GM12878 (cell line): Measurements from ENCODE around the gene ZBTB21. TPM values are rescaled to one million over a fixed set of nuclear protein-coding genes. Genes with fewer than 3 reads are reported as not detected.

Experiments used
- ATAC-seq: fragments of 200-7000 bp; cut with Tn5 transposase; 3 replicates; pipeline ENCODE4 v1.9.1; 2020; ENCODE audit warnings: mild to moderate bottlenecking, moderate library complexity
- BruUV-seq: library from RNA; stranded (reverse); fragments of 400-500 nt; replicated peaks from 2 replicates; lab custom pipeline; 2021; lab: Mats Ljungman, UMichigan
- CTCF ChIA-PET: fragments of 300-600 bp; sonication (Branson Sonifier 250); formaldehyde crosslinking; extraction: SDS; loops from one replicate; lab custom pipeline; 2021; ENCODE audit warnings: inconsistent platforms; lab: Yijun Ruan, JAX
- POLR2A ChIA-PET: fragments of 350-600 bp; formaldehyde crosslinking; extraction: SDS; loops from one replicate; lab custom pipeline; 2021; ENCODE audit warnings: inconsistent platforms; lab: Charles Lee
- RAD21 ChIA-PET: fragments of 300-600 bp; sonication (Branson Sonifier 250); formaldehyde crosslinking; loops from one replicate; lab custom pipeline; 2023; ENCODE audit warnings: antibody characterized with exemption; ENCODE audit not compliant: unreplicated experiment; lab: Charles Lee
- SMC1A ChIA-PET: fragments of 300-600 bp; sonication (Branson Sonifier 250); formaldehyde crosslinking; loops from one replicate; lab custom pipeline; 2023; ENCODE audit not compliant: unreplicated experiment, uncharacterized antibody; lab: Charles Lee
- DNase-seq: peaks from one replicate; pipeline ENCODE4 v3.0.0-alpha.2; 2011; ENCODE audit warnings: low read depth, low spot score
- FAIRE-seq: peaks from 3 replicates; lab custom pipeline; 2011; peaks lifted over from hg19 to GRCh38; lab: Jason Lieb, UNC
- H2AFZ ChIP-seq: 2 replicates; pipeline ENCODE4 v1.6.0; 2011; ENCODE audit warnings: low read depth, low read length, control low read depth; ENCODE audit not compliant: control insufficient read depth
- H3K27ac ChIP-seq: 2 replicates; pipeline ENCODE4 v1.5.1; 2011; ENCODE audit warnings: control low read depth; ENCODE audit not compliant: control insufficient read depth, insufficient read depth
- H3K27me3 ChIP-seq, 2 experiments: replicated peaks in 1 of 2; 2 replicates each; pipeline versions ENCODE4 v1.6.0 to v1.6.1; 2011; ENCODE audit warnings: low read length in 1 of 2; ENCODE audit not compliant: control insufficient read depth in 2 of 2, insufficient read depth in 2 of 2
- H3K36me3 ChIP-seq, 2 experiments: 2 replicates each; pipeline ENCODE4 v1.5.1; 2011; ENCODE audit warnings: low read length in 1 of 2; ENCODE audit not compliant: control insufficient read depth in 2 of 2, insufficient read depth in 2 of 2
- H3K4me1 ChIP-seq: 2 replicates; pipeline ENCODE4 v1.6.1; 2011; ENCODE audit warnings: mild to moderate bottlenecking, low read length, moderate library complexity, mixed read lengths; ENCODE audit not compliant: control insufficient read depth, insufficient read depth
- H3K4me2 ChIP-seq: 2 replicates; pipeline ENCODE4 v1.6.0; 2011; ENCODE audit warnings: control low read depth; ENCODE audit not compliant: control insufficient read depth, insufficient read depth
- H3K4me3 ChIP-seq: fragments of 200-600 bp; sonication (generic); 2 replicates; pipeline ENCODE4 v1.5.1; 2016
- H3K79me2 ChIP-seq: 2 replicates; pipeline ENCODE4 v1.6.0; 2011; ENCODE audit warnings: low read length; ENCODE audit not compliant: control insufficient read depth, insufficient read depth
- H3K9ac ChIP-seq: 2 replicates; pipeline ENCODE4 v1.8.0; 2011; ENCODE audit warnings: low read length, control low read depth, mixed read lengths; ENCODE audit not compliant: control insufficient read depth, insufficient read depth
- H3K9me3 ChIP-seq: replicated peaks from 3 replicates; pipeline ENCODE4 v1.5.1; 2011; ENCODE audit warnings: mild to moderate bottlenecking, low read length; ENCODE audit not compliant: control insufficient read depth, insufficient read depth
- H4K20me1 ChIP-seq: 2 replicates; pipeline ENCODE4 v1.6.0; 2011; ENCODE audit not compliant: control insufficient read depth, insufficient read depth
- EZH2 ChIP-seq: IDR thresholded peaks from 2 replicates; pipeline ENCODE4 v1.6.1; 2012; ENCODE audit warnings: low read depth, mild to moderate bottlenecking, control low read depth, inconsistent platforms, low read length, borderline replicate concordance; ENCODE audit not compliant: control insufficient read depth
- NBN ChIP-seq: fragments of 450-650 bp; IDR thresholded peaks from 2 replicates; pipeline ENCODE4 v1.6.1; 2016
- RAD21 ChIP-seq: IDR thresholded peaks from 2 replicates; pipeline ENCODE4 v1.6.1; 2011; ENCODE audit warnings: mild to moderate bottlenecking, low read depth, low read length, moderate library complexity; ENCODE audit not compliant: insufficient read depth
- RAD51 ChIP-seq: fragments of 450-650 bp; IDR thresholded peaks from 2 replicates; pipeline ENCODE4 v1.6.1; 2016; ENCODE audit warnings: moderate library complexity, mild to moderate bottlenecking, inconsistent platforms
- STAT3 ChIP-seq: IDR thresholded peaks from 2 replicates; pipeline ENCODE4 v1.6.1; 2011; ENCODE audit warnings: low read depth, low read length, improper control_type of control experiment
- TCF12 ChIP-seq: IDR thresholded peaks from 2 replicates; pipeline ENCODE4 v1.6.1; 2011; ENCODE audit warnings: low read depth, mild to moderate bottlenecking, low read length
- WGBS: methylation state at CpG from one replicate; pipeline ENCODE4 v1.1.6; 2016; ENCODE audit warnings: low lambda C conversion rate; ENCODE audit not compliant: insufficient replicate concordance, insufficient coverage; ENCODE audit errors: missing lambda C conversion rate; 5-methylcytosine and 5-hydroxymethylcytosine counted together
- in situ Hi-C: fragments of 300-500 bp; cut with MboI; formaldehyde crosslinking; loops from 9 replicates; pipeline ENCODE4 v1.14.3; 2018; ENCODE audit warnings: mixed read lengths
- intact Hi-C: fragments of 100-400 bp; cut with micrococcal nuclease; formaldehyde crosslinking; loops from one replicate; pipeline ENCODE4 v1.14.2; 2022; ENCODE audit not compliant: unreplicated experiment
- polyA plus RNA-seq, 11 experiments: library from polyadenylated mRNA; depleted of rRNA in 4 of 11; unstranded in 6 of 11; stranded (reverse) in 5 of 11; fragments of >200 nt; fragmentation: Nextera tagmentation in 4 of 11; fragmentation: Illumina TruSeq in 1 of 11; extraction: Ambion mirVana in 4 of 11; extraction: Trizol in 1 of 11; gene quantifications; 1 replicate in 1 of 11; 2 replicates in 10 of 11; pipeline versions ENCODE4 v1.2.1 to v1.2.3, GENCODE V29; 2011 to 2016; ENCODE audit warnings: inconsistent platforms in 2 of 11, missing spikeins in 2 of 11, low read depth in 1 of 11
- total RNA-seq, 4 experiments: library from RNA; depleted of rRNA in 3 of 4; stranded (reverse); fragments of >200 nt in 3 of 4; fragmentation: Illumina TruSeq in 1 of 4; extraction: Trizol in 1 of 4; gene quantifications; 2 replicates each; pipeline versions ENCODE4 v1.2.1 to v1.2.3, GENCODE V29; 2013 to 2021
- TF ChIP-seq, protein P1 (sequence below): fragments of 450-650 bp; IDR thresholded peaks from 2 replicates; pipeline ENCODE4 v1.6.1; 2017; ENCODE audit warnings: mild to moderate bottlenecking, moderate library complexity
- TF ChIP-seq, protein P2 (sequence below): IDR thresholded peaks from 2 replicates; pipeline ENCODE4 v1.6.1; 2012; ENCODE audit warnings: improper control_type of control experiment, low read depth, low read length; ENCODE audit not compliant: insufficient replicate concordance
- TF ChIP-seq, protein P3 (sequence below): fragments of 450-650 bp; IDR thresholded peaks from 2 replicates; pipeline ENCODE4 v1.6.1; 2018; ENCODE audit warnings: mild to moderate bottlenecking, low read depth, moderate library complexity; ENCODE audit not compliant: partially characterized antibody
- TF ChIP-seq, protein P4 (sequence below): IDR thresholded peaks from 2 replicates; pipeline ENCODE4 v1.6.1; 2012; ENCODE audit warnings: low read depth, low read length, improper control_type of control experiment

ZBTB21 gene
- total and polyA plus RNA-seq, 10 of the 15 experiments (the other 5 are each of a cell fraction or from before 2014, with no cell fraction given), result 1.8 to 21.6 (median 10.6) TPM

DNA sequence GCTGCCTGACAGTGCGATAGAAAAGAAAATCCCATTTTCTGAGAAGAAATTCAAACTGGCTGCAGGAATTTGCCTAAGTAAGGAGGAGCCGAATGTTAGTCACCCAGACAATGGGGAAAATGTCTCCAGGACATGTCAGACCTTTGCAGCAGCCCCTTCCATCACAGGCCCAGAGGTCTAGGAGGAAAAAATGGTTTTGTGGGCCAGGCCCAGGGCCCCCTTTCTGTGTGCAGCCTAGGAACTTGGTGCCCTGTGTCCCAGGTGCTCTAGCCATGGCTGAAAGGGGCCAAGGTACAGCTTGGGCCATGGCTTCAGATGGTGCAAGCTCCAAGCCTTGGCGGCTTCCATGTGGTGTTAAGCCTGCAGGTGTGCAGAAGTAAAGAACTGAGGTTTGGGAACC, 14.6 kb downstream of the ZBTB21 start:
- Histone ChIP-seq H3K79me2 (peaks cover 3% of the 10 kb centered on the region), H3K36me3 (peaks cover 9 to 53% of the 10 kb centered on the region in 2 experiments), H3K9me3 (peaks cover 14% of the 10 kb centered on the region; the same call in 2 of the 3 replicates), H2AFZ (no peak overlapping the region), H3K9ac (no peak overlapping the region), H3K4me1 (no peaks in the 10 kb centered on the region), H3K4me3 (no peak overlapping the region), H3K27ac (no peak overlapping the region), H4K20me1 (no peaks in the 10 kb centered on the region), H3K4me2 (no peak overlapping the region), H3K27me3 (no peaks in the 10 kb centered on the region)
- in situ Hi-C loops, result no loop called here
- ChIA-PET SMC1A (interaction anchor here (0.9 to 1.3 kb wide), 2 partner anchors 11 to 15 kb away, joined by 3 read pairs; no protein-coding TSS in a partner anchor), POLR2A (no interaction called here), CTCF (no interaction called here), RAD21 (no interaction called here)
- FAIRE-seq (no peak), ATAC-seq (no peak), DNase-seq (no peak)
- no TSS peak for BruUV-seq
- intact Hi-C loops, result no loop called here
- 98% methylated on average over 3 of the region's 3 CpGs for WGBS
- TF ChIP-seq, protein P1, sequence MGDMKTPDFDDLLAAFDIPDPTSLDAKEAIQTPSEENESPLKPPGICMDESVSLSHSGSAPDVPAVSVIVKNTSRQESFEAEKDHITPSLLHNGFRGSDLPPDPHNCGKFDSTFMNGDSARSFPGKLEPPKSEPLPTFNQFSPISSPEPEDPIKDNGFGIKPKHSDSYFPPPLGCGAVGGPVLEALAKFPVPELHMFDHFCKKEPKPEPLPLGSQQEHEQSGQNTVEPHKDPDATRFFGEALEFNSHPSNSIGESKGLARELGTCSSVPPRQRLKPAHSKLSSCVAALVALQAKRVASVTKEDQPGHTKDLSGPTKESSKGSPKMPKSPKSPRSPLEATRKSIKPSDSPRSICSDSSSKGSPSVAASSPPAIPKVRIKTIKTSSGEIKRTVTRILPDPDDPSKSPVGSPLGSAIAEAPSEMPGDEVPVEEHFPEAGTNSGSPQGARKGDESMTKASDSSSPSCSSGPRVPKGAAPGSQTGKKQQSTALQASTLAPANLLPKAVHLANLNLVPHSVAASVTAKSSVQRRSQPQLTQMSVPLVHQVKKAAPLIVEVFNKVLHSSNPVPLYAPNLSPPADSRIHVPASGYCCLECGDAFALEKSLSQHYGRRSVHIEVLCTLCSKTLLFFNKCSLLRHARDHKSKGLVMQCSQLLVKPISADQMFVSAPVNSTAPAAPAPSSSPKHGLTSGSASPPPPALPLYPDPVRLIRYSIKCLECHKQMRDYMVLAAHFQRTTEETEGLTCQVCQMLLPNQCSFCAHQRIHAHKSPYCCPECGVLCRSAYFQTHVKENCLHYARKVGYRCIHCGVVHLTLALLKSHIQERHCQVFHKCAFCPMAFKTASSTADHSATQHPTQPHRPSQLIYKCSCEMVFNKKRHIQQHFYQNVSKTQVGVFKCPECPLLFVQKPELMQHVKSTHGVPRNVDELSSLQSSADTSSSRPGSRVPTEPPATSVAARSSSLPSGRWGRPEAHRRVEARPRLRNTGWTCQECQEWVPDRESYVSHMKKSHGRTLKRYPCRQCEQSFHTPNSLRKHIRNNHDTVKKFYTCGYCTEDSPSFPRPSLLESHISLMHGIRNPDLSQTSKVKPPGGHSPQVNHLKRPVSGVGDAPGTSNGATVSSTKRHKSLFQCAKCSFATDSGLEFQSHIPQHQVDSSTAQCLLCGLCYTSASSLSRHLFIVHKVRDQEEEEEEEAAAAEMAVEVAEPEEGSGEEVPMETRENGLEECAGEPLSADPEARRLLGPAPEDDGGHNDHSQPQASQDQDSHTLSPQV, result no peak
- TF ChIP-seq, protein P2, sequence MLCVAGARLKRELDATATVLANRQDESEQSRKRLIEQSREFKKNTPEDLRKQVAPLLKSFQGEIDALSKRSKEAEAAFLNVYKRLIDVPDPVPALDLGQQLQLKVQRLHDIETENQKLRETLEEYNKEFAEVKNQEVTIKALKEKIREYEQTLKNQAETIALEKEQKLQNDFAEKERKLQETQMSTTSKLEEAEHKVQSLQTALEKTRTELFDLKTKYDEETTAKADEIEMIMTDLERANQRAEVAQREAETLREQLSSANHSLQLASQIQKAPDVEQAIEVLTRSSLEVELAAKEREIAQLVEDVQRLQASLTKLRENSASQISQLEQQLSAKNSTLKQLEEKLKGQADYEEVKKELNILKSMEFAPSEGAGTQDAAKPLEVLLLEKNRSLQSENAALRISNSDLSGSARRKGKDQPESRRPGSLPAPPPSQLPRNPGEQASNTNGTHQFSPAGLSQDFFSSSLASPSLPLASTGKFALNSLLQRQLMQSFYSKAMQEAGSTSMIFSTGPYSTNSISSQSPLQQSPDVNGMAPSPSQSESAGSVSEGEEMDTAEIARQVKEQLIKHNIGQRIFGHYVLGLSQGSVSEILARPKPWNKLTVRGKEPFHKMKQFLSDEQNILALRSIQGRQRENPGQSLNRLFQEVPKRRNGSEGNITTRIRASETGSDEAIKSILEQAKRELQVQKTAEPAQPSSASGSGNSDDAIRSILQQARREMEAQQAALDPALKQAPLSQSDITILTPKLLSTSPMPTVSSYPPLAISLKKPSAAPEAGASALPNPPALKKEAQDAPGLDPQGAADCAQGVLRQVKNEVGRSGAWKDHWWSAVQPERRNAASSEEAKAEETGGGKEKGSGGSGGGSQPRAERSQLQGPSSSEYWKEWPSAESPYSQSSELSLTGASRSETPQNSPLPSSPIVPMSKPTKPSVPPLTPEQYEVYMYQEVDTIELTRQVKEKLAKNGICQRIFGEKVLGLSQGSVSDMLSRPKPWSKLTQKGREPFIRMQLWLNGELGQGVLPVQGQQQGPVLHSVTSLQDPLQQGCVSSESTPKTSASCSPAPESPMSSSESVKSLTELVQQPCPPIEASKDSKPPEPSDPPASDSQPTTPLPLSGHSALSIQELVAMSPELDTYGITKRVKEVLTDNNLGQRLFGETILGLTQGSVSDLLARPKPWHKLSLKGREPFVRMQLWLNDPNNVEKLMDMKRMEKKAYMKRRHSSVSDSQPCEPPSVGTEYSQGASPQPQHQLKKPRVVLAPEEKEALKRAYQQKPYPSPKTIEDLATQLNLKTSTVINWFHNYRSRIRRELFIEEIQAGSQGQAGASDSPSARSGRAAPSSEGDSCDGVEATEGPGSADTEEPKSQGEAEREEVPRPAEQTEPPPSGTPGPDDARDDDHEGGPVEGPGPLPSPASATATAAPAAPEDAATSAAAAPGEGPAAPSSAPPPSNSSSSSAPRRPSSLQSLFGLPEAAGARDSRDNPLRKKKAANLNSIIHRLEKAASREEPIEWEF, result no peak
- TF ChIP-seq NBN, result no peak
- TF ChIP-seq, protein P3, sequence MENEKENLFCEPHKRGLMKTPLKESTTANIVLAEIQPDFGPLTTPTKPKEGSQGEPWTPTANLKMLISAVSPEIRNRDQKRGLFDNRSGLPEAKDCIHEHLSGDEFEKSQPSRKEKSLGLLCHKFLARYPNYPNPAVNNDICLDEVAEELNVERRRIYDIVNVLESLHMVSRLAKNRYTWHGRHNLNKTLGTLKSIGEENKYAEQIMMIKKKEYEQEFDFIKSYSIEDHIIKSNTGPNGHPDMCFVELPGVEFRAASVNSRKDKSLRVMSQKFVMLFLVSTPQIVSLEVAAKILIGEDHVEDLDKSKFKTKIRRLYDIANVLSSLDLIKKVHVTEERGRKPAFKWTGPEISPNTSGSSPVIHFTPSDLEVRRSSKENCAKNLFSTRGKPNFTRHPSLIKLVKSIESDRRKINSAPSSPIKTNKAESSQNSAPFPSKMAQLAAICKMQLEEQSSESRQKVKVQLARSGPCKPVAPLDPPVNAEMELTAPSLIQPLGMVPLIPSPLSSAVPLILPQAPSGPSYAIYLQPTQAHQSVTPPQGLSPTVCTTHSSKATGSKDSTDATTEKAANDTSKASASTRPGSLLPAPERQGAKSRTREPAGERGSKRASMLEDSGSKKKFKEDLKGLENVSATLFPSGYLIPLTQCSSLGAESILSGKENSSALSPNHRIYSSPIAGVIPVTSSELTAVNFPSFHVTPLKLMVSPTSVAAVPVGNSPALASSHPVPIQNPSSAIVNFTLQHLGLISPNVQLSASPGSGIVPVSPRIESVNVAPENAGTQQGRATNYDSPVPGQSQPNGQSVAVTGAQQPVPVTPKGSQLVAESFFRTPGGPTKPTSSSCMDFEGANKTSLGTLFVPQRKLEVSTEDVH, result no peak
- TF ChIP-seq TCF12, result no peak
- no peak for TF ChIP-seq RAD21
- no peak for TF ChIP-seq STAT3
- no peak for TF ChIP-seq RAD51
- TF ChIP-seq, protein P4, sequence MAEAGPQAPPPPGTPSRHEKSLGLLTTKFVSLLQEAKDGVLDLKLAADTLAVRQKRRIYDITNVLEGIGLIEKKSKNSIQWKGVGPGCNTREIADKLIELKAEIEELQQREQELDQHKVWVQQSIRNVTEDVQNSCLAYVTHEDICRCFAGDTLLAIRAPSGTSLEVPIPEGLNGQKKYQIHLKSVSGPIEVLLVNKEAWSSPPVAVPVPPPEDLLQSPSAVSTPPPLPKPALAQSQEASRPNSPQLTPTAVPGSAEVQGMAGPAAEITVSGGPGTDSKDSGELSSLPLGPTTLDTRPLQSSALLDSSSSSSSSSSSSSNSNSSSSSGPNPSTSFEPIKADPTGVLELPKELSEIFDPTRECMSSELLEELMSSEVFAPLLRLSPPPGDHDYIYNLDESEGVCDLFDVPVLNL, result no peak
- no peak for TF ChIP-seq EZH2
